ENCODE measurements around the gene AMER2. TPM values are rescaled to one million over a fixed set of nuclear protein-coding genes. Genes with fewer than 3 reads are reported as not detected.

The AMER2 gene
- total and polyA plus RNA-seq, 8 donors, result 0.03 to 1.1 (median 0.14) TPM; not detected in 5

DNA sequence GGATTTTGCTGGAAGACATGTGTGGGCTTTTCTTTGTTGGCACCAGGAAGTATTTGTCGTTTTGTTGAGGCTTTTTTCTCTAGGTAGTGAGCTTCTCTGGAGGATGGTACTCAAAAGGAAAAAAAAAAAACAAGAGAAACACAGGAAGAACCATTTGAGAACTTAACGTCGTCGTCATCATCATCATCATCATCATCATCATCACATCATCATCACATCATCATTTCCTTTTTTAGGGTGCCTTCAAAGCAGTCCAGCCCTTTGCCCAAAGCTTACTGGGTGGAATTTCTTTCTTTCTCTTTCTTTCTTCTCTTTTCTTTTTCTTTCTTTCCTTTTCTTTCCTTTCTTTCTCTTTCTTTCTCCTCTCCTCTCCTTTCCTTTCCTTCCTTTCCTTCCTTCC is 2.2 kb upstream of the AMER2 start:
- DNase-seq, result no peak
- no peak overlapping the region for H3K27ac ChIP-seq
- no peak overlapping the region for H3K4me3 ChIP-seq
- H3K4me1 ChIP-seq, result peaks cover 9 to 21% (median 18%) of the 10 kb centered on the region in 4 donors
- no peaks in the 10 kb centered on the region for H3K36me3 ChIP-seq
- no peak for TF ChIP-seq EP300 (IDR thresholded peaks at IDR 0.05)
- TF ChIP-seq, protein P1, sequence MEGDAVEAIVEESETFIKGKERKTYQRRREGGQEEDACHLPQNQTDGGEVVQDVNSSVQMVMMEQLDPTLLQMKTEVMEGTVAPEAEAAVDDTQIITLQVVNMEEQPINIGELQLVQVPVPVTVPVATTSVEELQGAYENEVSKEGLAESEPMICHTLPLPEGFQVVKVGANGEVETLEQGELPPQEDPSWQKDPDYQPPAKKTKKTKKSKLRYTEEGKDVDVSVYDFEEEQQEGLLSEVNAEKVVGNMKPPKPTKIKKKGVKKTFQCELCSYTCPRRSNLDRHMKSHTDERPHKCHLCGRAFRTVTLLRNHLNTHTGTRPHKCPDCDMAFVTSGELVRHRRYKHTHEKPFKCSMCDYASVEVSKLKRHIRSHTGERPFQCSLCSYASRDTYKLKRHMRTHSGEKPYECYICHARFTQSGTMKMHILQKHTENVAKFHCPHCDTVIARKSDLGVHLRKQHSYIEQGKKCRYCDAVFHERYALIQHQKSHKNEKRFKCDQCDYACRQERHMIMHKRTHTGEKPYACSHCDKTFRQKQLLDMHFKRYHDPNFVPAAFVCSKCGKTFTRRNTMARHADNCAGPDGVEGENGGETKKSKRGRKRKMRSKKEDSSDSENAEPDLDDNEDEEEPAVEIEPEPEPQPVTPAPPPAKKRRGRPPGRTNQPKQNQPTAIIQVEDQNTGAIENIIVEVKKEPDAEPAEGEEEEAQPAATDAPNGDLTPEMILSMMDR (IDR thresholded peaks at IDR 0.05), result no peak
- TF ChIP-seq POLR2AphosphoS5 (IDR thresholded peaks at IDR 0.05), result no peak
- TF ChIP-seq POLR2A (IDR thresholded peaks at IDR 0.05), result no peak
- H3K9me3 ChIP-seq, result peaks cover 0 to 6% (median 2%) of the 10 kb centered on the region in 4 donors
- H3K27me3 ChIP-seq, result peaks cover 30 to 97% (median 44%) of the 10 kb centered on the region in 3 donors
- WGBS, 5 donors, result 70 to 77% (median 76%) methylated on average over 4 of the region's 4 CpGs
- intact Hi-C loops (cut with DNase I; ENCODE audit: low total_unique reads), result no loop called here

DNA sequence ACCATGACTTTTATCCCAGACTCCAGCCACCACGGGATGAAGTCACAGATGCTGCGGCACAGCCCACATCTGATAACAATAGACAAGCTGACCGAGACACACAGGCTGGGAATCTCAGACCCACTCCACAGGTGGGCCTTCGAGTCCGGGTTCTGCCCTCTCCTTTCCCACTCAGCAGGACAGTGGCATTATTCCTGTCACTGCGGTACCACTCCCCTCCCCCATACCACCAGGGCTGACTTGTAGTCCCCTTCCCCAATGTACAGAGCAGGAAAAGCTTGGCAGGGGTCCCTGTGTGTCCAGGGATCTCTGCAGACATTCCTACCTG is 179 bp upstream of the AMER2 start:
- TF ChIP-seq POLR2A (IDR thresholded peaks at IDR 0.05), result no peak
- TF ChIP-seq POLR2AphosphoS5 (IDR thresholded peaks at IDR 0.05), result no peak
- TF ChIP-seq, protein P1 (IDR thresholded peaks at IDR 0.05), result no peak
- no peak for TF ChIP-seq EP300 (IDR thresholded peaks at IDR 0.05)
- intact Hi-C loops (cut with DNase I; ENCODE audit: low total_unique reads), result no loop called here
- H3K4me3 ChIP-seq, result no peak overlapping the region

DNA sequence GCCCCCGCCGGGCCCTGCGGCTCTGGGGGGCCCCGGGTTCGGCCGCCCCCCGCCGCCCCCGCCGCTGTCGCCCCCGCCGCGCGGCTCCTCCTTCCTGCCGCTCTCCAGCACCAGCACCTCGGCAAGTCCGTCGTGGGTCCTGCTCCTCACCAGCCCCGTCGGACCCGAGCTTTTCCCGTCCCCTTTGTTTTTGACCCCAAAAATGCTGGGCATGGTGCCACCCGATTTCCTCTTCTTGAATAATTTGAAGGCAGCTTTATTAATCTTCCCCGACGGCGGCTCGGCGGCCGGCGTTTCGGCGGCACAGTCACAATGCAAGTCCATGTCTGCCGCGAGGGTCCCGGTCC is 945 bp downstream of the AMER2 start:
- H3K27ac ChIP-seq, result no peak overlapping the region
- no peaks in the 10 kb centered on the region for H3K36me3 ChIP-seq
- DNase-seq, result no peak
- peak overlapping the region; percentile 23 to 48 (median 40) for H3K4me3 ChIP-seq
- intact Hi-C loops (cut with DNase I; ENCODE audit: low total_unique reads), result no loop called here
- peaks cover 30 to 77% (median 41%) of the 10 kb centered on the region in 3 donors for H3K27me3 ChIP-seq
- H3K4me1 ChIP-seq, result peaks cover 9 to 21% (median 18%) of the 10 kb centered on the region in 4 donors
- TF ChIP-seq, protein P1 (IDR thresholded peaks at IDR 0.05), result no peak
- no peak for TF ChIP-seq POLR2AphosphoS5 (IDR thresholded peaks at IDR 0.05)
- TF ChIP-seq POLR2A (IDR thresholded peaks at IDR 0.05), result no peak
- no peak for TF ChIP-seq EP300 (IDR thresholded peaks at IDR 0.05)
- H3K9me3 ChIP-seq, result no peaks in the 10 kb centered on the region
- 0 to 5% (median 2%) methylated on average over 2 to 36 of the region's 36 CpGs for WGBS, 5 donors

More for the DNA sequence above, 179 bp upstream of the AMER2 start:
- Histone ChIP-seq H3K27me3 (peaks cover 30 to 89% (median 46%) of the 10 kb centered on the region in 3 donors), H3K27ac (no peak overlapping the region), H3K4me1 (peaks cover 9 to 21% (median 18%) of the 10 kb centered on the region in 4 donors), H3K36me3 (no peaks in the 10 kb centered on the region), H3K9me3 (no peaks in the 10 kb centered on the region)
- DNase-seq, result no peak
- 31 to 51% (median 35%) methylated on average over 4 to 6 of the region's 6 CpGs for WGBS, 5 donors

DNA sequence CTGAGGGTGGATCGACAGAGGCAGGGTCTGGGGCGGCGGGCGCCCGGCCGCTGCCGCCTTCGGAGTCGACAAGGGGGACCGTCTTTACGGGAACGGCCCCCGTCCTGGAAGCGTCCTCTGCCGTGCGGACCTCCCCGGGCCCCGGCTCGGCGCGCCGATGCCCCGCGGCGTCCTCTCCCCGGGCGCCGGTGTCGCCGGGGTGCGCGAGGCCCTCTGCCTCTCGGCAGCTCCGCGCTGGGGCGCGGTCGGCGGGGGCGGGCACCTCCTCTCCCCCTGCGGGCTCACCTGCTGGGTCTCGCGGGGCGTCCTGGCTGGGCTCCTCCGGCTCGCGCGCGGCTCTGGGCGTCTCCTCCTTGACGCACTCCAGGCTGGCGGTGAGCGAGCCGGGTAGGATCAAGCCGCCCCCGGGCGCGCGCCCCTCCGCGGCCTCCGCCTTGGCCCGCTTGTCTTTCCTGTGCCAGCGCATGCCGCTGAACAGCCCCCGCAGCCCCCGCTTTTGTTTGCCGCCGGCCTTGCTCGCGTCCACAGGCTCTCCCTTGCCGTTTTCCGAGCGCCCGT is 1.5 kb downstream of the AMER2 start:
- no peaks in the 10 kb centered on the region for H3K9me3 ChIP-seq

More for the DNA sequence above, 1.5 kb downstream of the AMER2 start:
- intact Hi-C loops (cut with DNase I; ENCODE audit: low total_unique reads), result no loop called here
- DNase-seq, result peak in 1 of 2 donors; percentile 62
- H3K4me1 ChIP-seq, result peaks cover 9 to 21% (median 18%) of the 10 kb centered on the region in 4 donors
- peak overlapping the region; percentile 23 to 48 (median 40) for H3K4me3 ChIP-seq
- H3K27ac ChIP-seq, result no peak overlapping the region
- TF ChIP-seq, protein P1 (IDR thresholded peaks at IDR 0.05), result no peak
- TF ChIP-seq EP300 (IDR thresholded peaks at IDR 0.05) (no peak), POLR2AphosphoS5 (IDR thresholded peaks at IDR 0.05) (no peak), POLR2A (IDR thresholded peaks at IDR 0.05) (no peak)
- WGBS, 5 donors, result 3 to 6% (median 3%) methylated on average over 16 to 75 of the region's 75 CpGs
- no peaks in the 10 kb centered on the region for H3K36me3 ChIP-seq
- peaks cover 30 to 76% (median 43%) of the 10 kb centered on the region in 3 donors for H3K27me3 ChIP-seq

Measured in stomach (tissue), 9 donors.